Caco-2 (cell line): ENCODE results near the gene NEB. TPM values are rescaled to one million over a fixed set of nuclear protein-coding genes. Genes with fewer than 3 reads are reported as not detected.

ENCODE experiments used
- BruUV-seq: library from RNA; stranded (reverse); fragments of 400-500 nt; replicated peaks from 2 replicates; lab custom pipeline; 2021; lab: Mats Ljungman, UMichigan
- CTCF ChIA-PET: fragments of 300-600 bp; sonication (Branson Sonifier 250); formaldehyde crosslinking; loops from one replicate; lab custom pipeline; 2022; ENCODE audit warnings: antibody characterized with exemption; lab: Charles Lee
- POLR2A ChIA-PET: fragments of 300-600 bp; sonication (Branson Sonifier 250); formaldehyde crosslinking; loops from one replicate; lab custom pipeline; 2022; ENCODE audit warnings: antibody characterized with exemption; lab: Charles Lee
- DNase-seq, 2 experiments: peaks; one replicate each; pipeline versions ENCODE4 v3.0.0 to v3.0.0-alpha.2; 2020 to 2022
- H3K27me3 ChIP-seq: replicated peaks from 2 replicates; pipeline ENCODE4 v1.6.0; 2011; ENCODE audit warnings: low read length; ENCODE audit not compliant: control insufficient read depth, insufficient read depth
- H3K36me3 ChIP-seq: 2 replicates; pipeline ENCODE4 v1.5.1; 2011; ENCODE audit warnings: low read length; ENCODE audit not compliant: control insufficient read depth, insufficient read depth
- H3K4me1 ChIP-seq: fragments of 250-450 bp; sonication (Bioruptor Pico); 2 replicates; pipeline ENCODE4 v1.5.1; 2020; ENCODE audit warnings: mild to moderate bottlenecking
- H3K4me3 ChIP-seq: 2 replicates; pipeline ENCODE4 v1.5.1; 2011; ENCODE audit warnings: low read depth, mild to moderate bottlenecking, control low read depth, low read length
- H3K9me3 ChIP-seq: fragments of 250-450 bp; sonication (Bioruptor Pico); 2 replicates; pipeline ENCODE4 v1.5.1; 2020; ENCODE audit warnings: mild to moderate bottlenecking, moderate library complexity
- H3K27ac Mint-ChIP-seq: one replicate; pipeline ENCODE4 v1.8.0; 2022; ENCODE audit warnings: mixed read lengths; ENCODE audit not compliant: unreplicated experiment
- H3K27me3 Mint-ChIP-seq: one replicate; pipeline ENCODE4 v1.8.0; 2022; ENCODE audit warnings: mixed read lengths; ENCODE audit not compliant: insufficient read depth, unreplicated experiment
- H3K36me3 Mint-ChIP-seq: one replicate; pipeline ENCODE4 v1.8.0; 2022; ENCODE audit warnings: mild to moderate bottlenecking, mixed read lengths; ENCODE audit not compliant: insufficient read depth, unreplicated experiment
- H3K4me1 Mint-ChIP-seq: one replicate; pipeline ENCODE4 v1.8.0; 2022; ENCODE audit warnings: low read depth, mixed read lengths; ENCODE audit not compliant: unreplicated experiment
- H3K4me3 Mint-ChIP-seq: one replicate; pipeline ENCODE4 v1.8.0; 2022; ENCODE audit warnings: mild to moderate bottlenecking, moderate library complexity, mixed read lengths; ENCODE audit not compliant: unreplicated experiment
- H3K9me3 Mint-ChIP-seq: one replicate; pipeline ENCODE4 v1.8.0; 2022; ENCODE audit warnings: mixed read lengths; ENCODE audit not compliant: unreplicated experiment
- intact Hi-C: fragments of 100-400 bp; cut with micrococcal nuclease; formaldehyde crosslinking; loops from one replicate; pipeline ENCODE4 v1.10.0; 2022; ENCODE audit not compliant: unreplicated experiment
- total RNA-seq: library from RNA; stranded (reverse); gene quantifications from 2 replicates; pipeline ENCODE4 v1.2.3, GENCODE V29; 2022
- TF ChIP-seq, protein P1 (sequence below), 2 experiments: fragments of 200-600 bp in 1 of 2; IDR thresholded peaks; 1 replicate in 1 of 2; 2 replicates in 1 of 2; pipeline versions ENCODE4 v1.5.1 to v1.8.0; 2011 to 2022; ENCODE audit warnings: antibody characterized with exemption in 1 of 2, control low read depth in 1 of 2, inconsistent platforms in 1 of 2, low read depth in 1 of 2, low read length in 1 of 2, mild to moderate bottlenecking in 1 of 2, moderate library complexity in 1 of 2; ENCODE audit not compliant: insufficient read depth in 1 of 2, severe bottlenecking in 1 of 2, unreplicated experiment in 1 of 2

NEB gene
- total RNA-seq, 1 experiment from 2014 or later: 14.7 TPM

DNA sequence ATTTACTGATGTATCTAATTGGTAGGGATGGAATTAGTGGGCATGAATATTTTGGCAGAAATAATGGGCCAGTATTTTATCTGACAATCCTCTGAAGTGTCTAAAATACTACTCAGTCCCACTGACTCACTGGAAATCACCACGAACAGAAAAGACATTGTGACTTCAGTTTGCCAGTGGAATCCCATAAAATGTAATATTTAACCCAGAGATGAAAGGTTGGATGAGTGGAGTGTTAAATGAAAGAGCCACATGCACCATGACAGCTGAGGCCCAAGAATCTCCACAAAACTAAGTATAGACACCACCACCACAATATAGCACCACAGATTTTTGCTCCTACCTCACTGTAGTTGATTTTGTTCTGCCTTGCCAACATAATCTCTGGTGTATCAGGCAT is 103.9 kb downstream of the NEB start:
- Mint-ChIP-seq H3K27me3 (no peaks in the 10 kb centered on the region), H3K9me3 (no peaks in the 10 kb centered on the region), H3K36me3 (no peaks in the 10 kb centered on the region), H3K4me1 (peaks cover 11% of the 10 kb centered on the region), H3K27ac (peak overlapping the region; percentile 45), H3K4me3 (no peak overlapping the region)
- no TSS peak for BruUV-seq
- Histone ChIP-seq H3K9me3 (no peaks in the 10 kb centered on the region), H3K4me3 (no peak overlapping the region), H3K4me1 (peaks cover 11% of the 10 kb centered on the region), H3K36me3 (no peaks in the 10 kb centered on the region), H3K27me3 (no peaks in the 10 kb centered on the region)
- no peak for DNase-seq
- TF ChIP-seq, protein P1, sequence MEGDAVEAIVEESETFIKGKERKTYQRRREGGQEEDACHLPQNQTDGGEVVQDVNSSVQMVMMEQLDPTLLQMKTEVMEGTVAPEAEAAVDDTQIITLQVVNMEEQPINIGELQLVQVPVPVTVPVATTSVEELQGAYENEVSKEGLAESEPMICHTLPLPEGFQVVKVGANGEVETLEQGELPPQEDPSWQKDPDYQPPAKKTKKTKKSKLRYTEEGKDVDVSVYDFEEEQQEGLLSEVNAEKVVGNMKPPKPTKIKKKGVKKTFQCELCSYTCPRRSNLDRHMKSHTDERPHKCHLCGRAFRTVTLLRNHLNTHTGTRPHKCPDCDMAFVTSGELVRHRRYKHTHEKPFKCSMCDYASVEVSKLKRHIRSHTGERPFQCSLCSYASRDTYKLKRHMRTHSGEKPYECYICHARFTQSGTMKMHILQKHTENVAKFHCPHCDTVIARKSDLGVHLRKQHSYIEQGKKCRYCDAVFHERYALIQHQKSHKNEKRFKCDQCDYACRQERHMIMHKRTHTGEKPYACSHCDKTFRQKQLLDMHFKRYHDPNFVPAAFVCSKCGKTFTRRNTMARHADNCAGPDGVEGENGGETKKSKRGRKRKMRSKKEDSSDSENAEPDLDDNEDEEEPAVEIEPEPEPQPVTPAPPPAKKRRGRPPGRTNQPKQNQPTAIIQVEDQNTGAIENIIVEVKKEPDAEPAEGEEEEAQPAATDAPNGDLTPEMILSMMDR (IDR thresholded peaks at IDR 0.05; ENCODE audit: insufficient read depth in 1 of 2, low read depth in 1 of 2, low read length in 1 of 2, severe bottlenecking in 1 of 2, unreplicated experiment in 1 of 2): no peak
- POLR2A ChIA-PET: no interaction called here
- CTCF ChIA-PET: interaction anchor here (1.3 kb wide), 1 partner anchor 322 kb away, joined by 3 read pairs; no protein-coding TSS in a partner anchor
- intact Hi-C loops: loop anchor here (10.0 kb wide), 1 partner anchor 394 kb away; no protein-coding TSS in a partner anchor

DNA sequence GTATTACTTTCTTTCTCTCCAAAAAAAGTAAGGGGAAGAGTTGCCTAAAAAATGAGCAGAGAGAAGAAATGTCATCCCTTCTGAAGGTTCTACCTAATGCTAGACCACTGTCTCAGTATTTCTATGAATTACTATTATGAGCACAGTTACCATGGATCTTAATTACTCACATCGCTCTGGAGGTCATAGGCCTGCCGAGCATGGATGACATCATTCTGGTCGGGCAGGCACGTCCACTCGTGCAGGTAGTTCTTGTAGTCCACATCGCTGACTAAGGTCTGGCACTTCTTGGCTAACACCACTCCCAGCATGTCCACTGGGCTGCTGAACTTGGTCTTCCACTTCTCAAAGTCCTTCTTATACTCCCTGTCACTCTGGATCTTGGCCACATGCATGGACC is 106.9 kb downstream of the NEB start:
- Mint-ChIP-seq H3K4me3 (no peak overlapping the region), H3K36me3 (no peaks in the 10 kb centered on the region), H3K4me1 (peaks cover 11% of the 10 kb centered on the region), H3K9me3 (no peaks in the 10 kb centered on the region), H3K27me3 (no peaks in the 10 kb centered on the region), H3K27ac (no peak overlapping the region)
- no peaks in the 10 kb centered on the region for H3K27me3 ChIP-seq
- DNase-seq: no peak
- BruUV-seq: no TSS peak
- H3K4me1 ChIP-seq: peaks cover 11% of the 10 kb centered on the region
- TF ChIP-seq, protein P1 (IDR thresholded peaks at IDR 0.05; ENCODE audit: insufficient read depth in 1 of 2, low read depth in 1 of 2, low read length in 1 of 2, severe bottlenecking in 1 of 2, unreplicated experiment in 1 of 2): no peak
- H3K9me3 ChIP-seq: no peaks in the 10 kb centered on the region
- no peaks in the 10 kb centered on the region for H3K36me3 ChIP-seq
- intact Hi-C loops: no loop called here
- CTCF ChIA-PET: no interaction called here
- POLR2A ChIA-PET: no interaction called here
- H3K4me3 ChIP-seq: no peak overlapping the region

DNA sequence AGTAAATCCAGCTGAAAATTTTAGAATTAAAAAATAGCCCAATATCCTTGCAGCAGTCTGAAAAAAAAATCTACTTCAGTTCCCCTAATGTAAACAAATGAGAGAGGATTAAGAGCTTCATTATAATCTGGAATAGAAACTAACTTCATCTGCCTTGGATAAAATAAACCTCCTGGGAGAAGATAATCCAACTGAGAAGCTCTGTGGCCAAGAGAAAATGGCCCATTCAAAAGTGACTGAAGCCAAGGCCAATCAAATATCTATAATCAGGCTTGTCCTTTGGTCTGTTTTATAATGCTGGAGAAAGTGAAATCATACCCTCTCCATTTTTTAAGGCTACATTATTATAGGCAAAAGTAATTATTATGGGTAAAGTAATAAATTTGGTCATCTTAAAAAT is 110.0 kb downstream of the NEB start:
- no peaks in the 10 kb centered on the region for H3K4me1 Mint-ChIP-seq
- TF ChIP-seq, protein P1 (IDR thresholded peaks at IDR 0.05; ENCODE audit: insufficient read depth in 1 of 2, low read depth in 1 of 2, low read length in 1 of 2, severe bottlenecking in 1 of 2, unreplicated experiment in 1 of 2): no peak
- no peaks in the 10 kb centered on the region for H3K4me1 ChIP-seq
- H3K9me3 Mint-ChIP-seq: no peaks in the 10 kb centered on the region
- peaks cover 3% of the 10 kb centered on the region for H3K36me3 Mint-ChIP-seq
- H3K36me3 ChIP-seq: no peaks in the 10 kb centered on the region
- POLR2A ChIA-PET: no interaction called here
- no peak overlapping the region for H3K4me3 ChIP-seq
- CTCF ChIA-PET: no interaction called here
- BruUV-seq: no TSS peak
- H3K4me3 Mint-ChIP-seq: no peak overlapping the region
- H3K27me3 Mint-ChIP-seq: no peaks in the 10 kb centered on the region
- no peak for DNase-seq
- H3K9me3 ChIP-seq: no peaks in the 10 kb centered on the region
- intact Hi-C loops: no loop called here
- no peaks in the 10 kb centered on the region for H3K27me3 ChIP-seq
- no peak overlapping the region for H3K27ac Mint-ChIP-seq
